Mucosa of descending colon (tissue), 3 donors: ENCODE measurements around the gene ADAM12. TPM values are rescaled to one million over a fixed set of nuclear protein-coding genes. Genes with fewer than 3 reads are reported as not detected.

Source experiments
- ATAC-seq: fragments of 200-7000 bp; cut with Tn5 transposase; one replicate; pipeline ENCODE4 v1.9.1; 2020; ENCODE audit warnings: mild to moderate bottlenecking, moderate library complexity
- DNase-seq, 3 donors: peaks; one replicate each; pipeline ENCODE4 v3.0.0-alpha.2; 2020
- H3K36me3 ChIP-seq: fragments of 200-600 bp; one replicate; pipeline ENCODE4 v1.8.0; 2021; ENCODE audit warnings: low read depth, mild to moderate bottlenecking
- H3K4me1 ChIP-seq: fragments of 200-600 bp; one replicate; pipeline ENCODE4 v1.8.0; 2021; ENCODE audit warnings: low read depth, mild to moderate bottlenecking
- H3K4me3 ChIP-seq: fragments of 200-600 bp; one replicate; pipeline ENCODE4 v1.8.0; 2021; ENCODE audit warnings: mild to moderate bottlenecking
- H3K9me3 ChIP-seq: fragments of 200-600 bp; one replicate; pipeline ENCODE4 v1.8.0; 2021; ENCODE audit warnings: mild to moderate bottlenecking
- CTCF ChIP-seq: fragments of 200-600 bp; IDR thresholded peaks from one replicate; pipeline ENCODE4 v1.8.0; 2022; ENCODE audit warnings: antibody characterized with exemption, mild to moderate bottlenecking
- intact Hi-C, 2 donors: fragments of 100-400 bp; cut with DNase I in 1 of 2; cut with micrococcal nuclease in 1 of 2; formaldehyde crosslinking; loops; one replicate each; pipeline versions ENCODE4 v1.11.0 to v1.11.1; 2022; cut with DNase I, micrococcal nuclease
- total RNA-seq, 3 donors: library from RNA; stranded (reverse); fragmentation: NEBNext Ultra II Directional in 2 of 3; extraction: Animal tissue kit (Norgen Biotek cat#: 25700) in 2 of 3; gene quantifications; one replicate each; pipeline versions ENCODE4 v1.2.1 to v1.2.4, GENCODE V29; 2021 to 2023
- donor health status: DM: no; HTN: no; CAD: no; lungs with moderate emphysema.
- donor health status: DM: no; HTN: no; CAD: no.
- donor health status: DM: no; HTN: yes; CAD: no.

ADAM12 gene
- total RNA-seq, 3 donors from 2014 or later = 0.20 to 0.89 (median 0.66) TPM

- no peak for TF ChIP-seq CTCF
- Histone ChIP-seq H3K4me1 (no peaks in the 10 kb centered on the region), H3K36me3 (no peaks in the 10 kb centered on the region), H3K9me3 (no peaks in the 10 kb centered on the region), H3K4me3 (no peak overlapping the region)
- no peak for DNase-seq
- no peak for ATAC-seq
- intact Hi-C loops = no loop called here
These were observed 66.8 kb downstream of the ADAM12 start for GRCh38 chr10:126321440-126321839.

GRCh38 chr10:126317751-126318150, 70.5 kb downstream of the ADAM12 start:
- ATAC-seq (no peak), DNase-seq (no peak)
- Histone ChIP-seq H3K36me3 (no peaks in the 10 kb centered on the region), H3K4me3 (no peak overlapping the region), H3K4me1 (no peaks in the 10 kb centered on the region), H3K9me3 (no peaks in the 10 kb centered on the region)
- TF ChIP-seq CTCF = no peak
- intact Hi-C loops = no loop called here

GRCh38 chr10:126315494-126316177, 72.6 kb downstream of the ADAM12 start:
- no peak for DNase-seq
- Histone ChIP-seq H3K36me3 (no peaks in the 10 kb centered on the region), H3K9me3 (no peaks in the 10 kb centered on the region), H3K4me1 (no peaks in the 10 kb centered on the region), H3K4me3 (no peak overlapping the region)
- no peak for TF ChIP-seq CTCF
- ATAC-seq = no peak
- intact Hi-C loops = no loop called here

GRCh38 chr10:126314863-126315493, 73.3 kb downstream of the ADAM12 start:
- no peak overlapping the region for H3K4me3 ChIP-seq
- H3K36me3 ChIP-seq = no peaks in the 10 kb centered on the region
- H3K9me3 ChIP-seq = no peaks in the 10 kb centered on the region
- no peaks in the 10 kb centered on the region for H3K4me1 ChIP-seq
- intact Hi-C loops = no loop called here
- ATAC-seq = no peak
- no peak for TF ChIP-seq CTCF
- no peak for DNase-seq

- Histone ChIP-seq H3K36me3 (no peaks in the 10 kb centered on the region), H3K4me3 (no peak overlapping the region), H3K4me1 (no peaks in the 10 kb centered on the region), H3K9me3 (no peaks in the 10 kb centered on the region)
- no peak for ATAC-seq
- no peak for TF ChIP-seq CTCF
- intact Hi-C loops = no loop called here
- DNase-seq = no peak
These were observed 76.1 kb downstream of the ADAM12 start for GRCh38 chr10:126312167-126312566.
